Hepatocyte (in vitro differentiated cells): ENCODE data around the gene MICB. TPM values are rescaled to one million over a fixed set of nuclear protein-coding genes. Genes with fewer than 3 reads are reported as not detected.
"Not testable (repeated sequence)": the region's sequence is repeated elsewhere in the genome, so short reads cannot be mapped to it uniquely, and the experiment has no call there.

ENCODE experiments used
- DNase-seq: peaks from one replicate; pipeline ENCODE4 v3.0.0-alpha.2; 2016; ENCODE audit warnings: low spot score
- H2AFZ ChIP-seq: fragments of 200-600 bp; sonication (generic); 2 replicates; pipeline ENCODE4 v1.6.0; 2016; ENCODE audit warnings: antibody characterized with exemption, mild to moderate bottlenecking
- H3K27ac ChIP-seq: fragments of 200-600 bp; sonication (generic); 2 replicates; pipeline ENCODE4 v1.5.1; 2016; ENCODE audit warnings: mild to moderate bottlenecking
- H3K27me3 ChIP-seq: fragments of 200-600 bp; sonication (generic); 2 replicates; pipeline ENCODE4 v1.6.1; 2016
- H3K36me3 ChIP-seq: fragments of 200-600 bp; sonication (generic); replicated peaks from 2 replicates; pipeline ENCODE4 v1.5.1; 2016; ENCODE audit warnings: low read depth; ENCODE audit not compliant: insufficient read depth
- H3K4me1 ChIP-seq: fragments of 200-600 bp; sonication (generic); 2 replicates; pipeline ENCODE4 v1.5.1; 2016; ENCODE audit warnings: mild to moderate bottlenecking, moderate library complexity; ENCODE audit not compliant: insufficient read depth
- H3K4me2 ChIP-seq: fragments of 200-600 bp; sonication (generic); 2 replicates; pipeline ENCODE4 v1.6.0; 2016
- H3K4me3 ChIP-seq: fragments of 200-600 bp; sonication (generic); 2 replicates; pipeline ENCODE4 v1.5.1; 2016; ENCODE audit warnings: mild to moderate bottlenecking
- H3K79me2 ChIP-seq: fragments of 200-600 bp; sonication (generic); 2 replicates; pipeline ENCODE4 v1.6.0; 2017; ENCODE audit warnings: mild to moderate bottlenecking
- H3K9me2 ChIP-seq: fragments of 200-600 bp; sonication (generic); replicated peaks from 2 replicates; pipeline ENCODE4 v1.6.0; 2017; ENCODE audit warnings: mild to moderate bottlenecking; ENCODE audit not compliant: insufficient read depth
- H3K9me3 ChIP-seq: fragments of 200-600 bp; sonication (generic); 2 replicates; pipeline ENCODE4 v1.5.1; 2016; ENCODE audit warnings: low read depth, mild to moderate bottlenecking
- H4K20me1 ChIP-seq: fragments of 200-600 bp; sonication (generic); 2 replicates; pipeline ENCODE4 v1.6.0; 2016; ENCODE audit warnings: mild to moderate bottlenecking; ENCODE audit not compliant: insufficient read depth, poor library complexity, severe bottlenecking
- EZH2 ChIP-seq: fragments of 200-600 bp; sonication (generic); IDR thresholded peaks from 2 replicates; pipeline ENCODE4 v1.6.1; 2016; ENCODE audit warnings: antibody characterized with exemption, mild to moderate bottlenecking, borderline replicate concordance
- EZH2phosphoT487 ChIP-seq: fragments of 200-600 bp; sonication (generic); IDR thresholded peaks from one replicate; pipeline ENCODE4 v1.6.1; 2018; ENCODE audit warnings: antibody characterized with exemption, mild to moderate bottlenecking, low read depth, moderate library complexity; ENCODE audit not compliant: unreplicated experiment, severe bottlenecking
- WGBS: methylation state at CpG from one replicate; pipeline ENCODE4 v1.1.6; 2016; ENCODE audit warnings: low lambda C conversion rate; ENCODE audit errors: missing lambda C conversion rate; 5-methylcytosine and 5-hydroxymethylcytosine counted together
- polyA plus RNA-seq: library from polyadenylated mRNA; unstranded; fragments of >200 nt; fragmentation: Nextera tagmentation; extraction: Ambion mirVana; gene quantifications from 2 replicates; pipeline ENCODE4 v1.2.1, GENCODE V29; 2016
- total RNA-seq: library from RNA; depleted of rRNA; stranded (reverse); fragments of >200 nt; gene quantifications from 2 replicates; pipeline ENCODE4 v1.2.3, GENCODE V29; 2014
- TF ChIP-seq, protein P1 (sequence below): fragments of 200-600 bp; sonication (generic); IDR thresholded peaks from 2 replicates; pipeline ENCODE4 v1.5.1; 2016; ENCODE audit warnings: antibody characterized with exemption, mild to moderate bottlenecking; ENCODE audit not compliant: poor library complexity

MICB gene
- total and polyA plus RNA-seq, 2 experiments from 2014 or later = 0.11 to 0.67 TPM

DNA sequence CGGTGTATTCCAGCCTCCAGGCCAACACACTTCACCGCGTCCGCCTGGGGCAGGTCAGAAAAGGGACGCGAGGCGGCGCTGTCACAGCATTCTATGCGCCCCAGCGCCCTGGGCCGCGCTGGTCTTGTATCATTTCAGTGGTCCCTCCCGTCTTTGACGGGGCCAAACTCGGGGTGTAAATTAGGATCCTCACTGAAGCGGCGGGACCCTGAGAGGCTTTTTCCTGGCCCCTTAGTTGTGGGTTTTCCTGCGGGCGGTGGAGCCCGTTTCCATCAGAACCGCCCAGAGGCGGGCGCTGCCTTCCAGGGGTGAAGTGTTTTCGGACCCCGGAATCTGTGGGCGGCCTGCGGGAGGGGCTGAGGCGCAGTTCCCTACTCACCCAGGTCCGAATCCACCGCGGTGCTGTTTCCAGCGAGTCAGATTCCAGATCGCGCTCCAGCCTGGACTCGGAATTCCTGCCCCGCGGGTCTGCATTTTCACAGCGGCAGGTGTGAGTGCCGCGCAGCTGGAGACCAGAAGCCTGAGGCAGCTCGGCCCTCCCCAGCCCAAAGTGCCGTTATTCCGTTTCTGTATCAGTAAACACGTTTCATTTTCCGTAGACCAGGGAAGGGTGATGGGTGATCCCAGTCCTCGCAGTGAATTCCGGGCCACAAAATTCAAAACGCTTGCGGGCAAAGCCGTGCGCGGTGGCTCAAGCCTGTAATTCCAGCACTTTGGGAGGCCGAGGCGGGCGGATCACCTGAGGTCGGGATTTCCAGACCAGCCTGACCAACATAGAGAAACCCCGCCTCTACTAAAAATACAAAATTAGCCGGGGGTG, 3.9 kb upstream of the MICB start:
- H3K4me1 ChIP-seq = no peaks in the 10 kb centered on the region
- no peaks in the 10 kb centered on the region for H3K9me3 ChIP-seq
- H2AFZ ChIP-seq = peak overlapping the region; percentile 28
- no peaks in the 10 kb centered on the region for H4K20me1 ChIP-seq
- H3K4me2 ChIP-seq = peak overlapping the region; percentile 96
- peak overlapping the region; percentile 42 for H3K4me3 ChIP-seq
- peak; percentile 86 for DNase-seq
- no peak overlapping the region for H3K27ac ChIP-seq
- no peaks in the 10 kb centered on the region for H3K79me2 ChIP-seq
- no peaks in the 10 kb centered on the region for H3K9me2 ChIP-seq
- under 1% methylated on average over 58 of the region's 58 CpGs for WGBS
- TF ChIP-seq, protein P1, sequence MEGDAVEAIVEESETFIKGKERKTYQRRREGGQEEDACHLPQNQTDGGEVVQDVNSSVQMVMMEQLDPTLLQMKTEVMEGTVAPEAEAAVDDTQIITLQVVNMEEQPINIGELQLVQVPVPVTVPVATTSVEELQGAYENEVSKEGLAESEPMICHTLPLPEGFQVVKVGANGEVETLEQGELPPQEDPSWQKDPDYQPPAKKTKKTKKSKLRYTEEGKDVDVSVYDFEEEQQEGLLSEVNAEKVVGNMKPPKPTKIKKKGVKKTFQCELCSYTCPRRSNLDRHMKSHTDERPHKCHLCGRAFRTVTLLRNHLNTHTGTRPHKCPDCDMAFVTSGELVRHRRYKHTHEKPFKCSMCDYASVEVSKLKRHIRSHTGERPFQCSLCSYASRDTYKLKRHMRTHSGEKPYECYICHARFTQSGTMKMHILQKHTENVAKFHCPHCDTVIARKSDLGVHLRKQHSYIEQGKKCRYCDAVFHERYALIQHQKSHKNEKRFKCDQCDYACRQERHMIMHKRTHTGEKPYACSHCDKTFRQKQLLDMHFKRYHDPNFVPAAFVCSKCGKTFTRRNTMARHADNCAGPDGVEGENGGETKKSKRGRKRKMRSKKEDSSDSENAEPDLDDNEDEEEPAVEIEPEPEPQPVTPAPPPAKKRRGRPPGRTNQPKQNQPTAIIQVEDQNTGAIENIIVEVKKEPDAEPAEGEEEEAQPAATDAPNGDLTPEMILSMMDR = peak; percentile 82
- TF ChIP-seq EZH2phosphoT487 (no peak), EZH2 (peak; percentile 93)
- no peaks in the 10 kb centered on the region for H3K36me3 ChIP-seq
- H3K27me3 ChIP-seq = peaks cover 42% of the 10 kb centered on the region

- Histone ChIP-seq H3K4me3 (no peak overlapping the region), H2AFZ (no peak overlapping the region), H3K36me3 (no peaks in the 10 kb centered on the region), H3K4me2 (no peak overlapping the region), H3K27ac (no peak overlapping the region), H3K9me2 (no peaks in the 10 kb centered on the region), H3K9me3 (no peaks in the 10 kb centered on the region), H3K4me1 (no peaks in the 10 kb centered on the region), H3K79me2 (no peaks in the 10 kb centered on the region), H3K27me3 (peaks cover 46% of the 10 kb centered on the region), H4K20me1 (no peaks in the 10 kb centered on the region)
- DNase-seq = no peak
- 76% methylated on average over 2 of the region's 2 CpGs for WGBS
- TF ChIP-seq EZH2phosphoT487 = no peak
- TF ChIP-seq, protein P1 = no peak
- TF ChIP-seq EZH2 = no peak
Measured at GRCh38 chr6:31495580-31495979, 2.4 kb upstream of the MICB start.

DNA sequence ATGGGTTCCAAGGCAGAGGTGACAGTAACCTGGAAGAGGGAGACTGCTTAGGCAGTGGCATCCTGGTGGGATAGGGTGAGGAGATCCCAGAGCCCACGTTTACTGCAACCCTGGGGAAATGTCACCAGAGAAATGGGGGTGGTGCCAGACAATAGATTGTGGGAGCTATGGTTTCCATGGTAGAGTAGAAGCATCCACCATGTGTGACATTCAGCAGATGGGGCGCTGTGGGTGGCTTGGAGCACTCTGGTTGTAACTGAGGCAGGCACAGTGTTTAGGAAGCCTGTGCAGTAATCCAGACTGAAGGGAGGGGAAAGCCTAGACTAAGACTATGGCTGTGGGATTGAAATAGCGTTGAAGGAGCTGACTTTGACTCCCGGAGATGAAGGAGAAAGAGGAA, 1.1 kb upstream of the MICB start:
- not testable (repeated sequence) for H4K20me1 ChIP-seq, H3K79me2 ChIP-seq, H3K27ac ChIP-seq, H3K4me1 ChIP-seq, DNase-seq, H3K36me3 ChIP-seq, H3K9me2 ChIP-seq, H3K4me3 ChIP-seq, H3K4me2 ChIP-seq, H2AFZ ChIP-seq, H3K9me3 ChIP-seq
- H3K27me3 ChIP-seq = peaks cover 56% of the 10 kb centered on the region
- 68% methylated on average over 2 of the region's 4 CpGs for WGBS

DNA sequence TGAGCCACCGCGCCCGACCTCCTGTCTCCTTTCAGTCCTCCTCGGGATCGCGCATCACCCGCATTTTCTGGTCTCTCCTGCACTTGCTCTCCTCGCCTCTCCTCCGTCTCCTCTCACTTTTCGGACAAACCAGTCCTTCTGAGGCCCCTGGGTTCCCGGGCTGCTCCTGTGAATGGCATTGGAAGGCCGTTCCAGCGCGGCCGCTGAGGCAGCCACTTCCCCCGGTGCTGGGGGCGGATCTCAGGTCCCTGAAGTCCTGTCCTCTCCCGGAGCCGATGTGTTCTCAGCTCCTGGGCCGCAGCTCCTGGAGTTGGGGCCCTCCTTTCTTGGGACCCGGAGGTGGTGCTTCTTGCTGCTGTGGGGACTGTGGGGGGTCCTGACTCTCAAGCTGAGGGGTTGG, 803 bp downstream of the MICB start:
- Histone ChIP-seq H4K20me1 (no peaks in the 10 kb centered on the region), H3K9me3 (no peaks in the 10 kb centered on the region), H3K4me1 (no peaks in the 10 kb centered on the region), H3K4me2 (peak overlapping the region; percentile 54), H3K36me3 (no peaks in the 10 kb centered on the region), H3K9me2 (no peaks in the 10 kb centered on the region), H3K27ac (no peak overlapping the region), H3K27me3 (peaks cover 54% of the 10 kb centered on the region), H2AFZ (peak overlapping the region; percentile 12), H3K4me3 (no peak overlapping the region), H3K79me2 (no peaks in the 10 kb centered on the region)
- peak; percentile 31 for DNase-seq
- 3% methylated on average over 21 of the region's 21 CpGs for WGBS
- peak; percentile 55 for TF ChIP-seq EZH2
- no peak for TF ChIP-seq EZH2phosphoT487
- TF ChIP-seq, protein P1 = no peak

DNA sequence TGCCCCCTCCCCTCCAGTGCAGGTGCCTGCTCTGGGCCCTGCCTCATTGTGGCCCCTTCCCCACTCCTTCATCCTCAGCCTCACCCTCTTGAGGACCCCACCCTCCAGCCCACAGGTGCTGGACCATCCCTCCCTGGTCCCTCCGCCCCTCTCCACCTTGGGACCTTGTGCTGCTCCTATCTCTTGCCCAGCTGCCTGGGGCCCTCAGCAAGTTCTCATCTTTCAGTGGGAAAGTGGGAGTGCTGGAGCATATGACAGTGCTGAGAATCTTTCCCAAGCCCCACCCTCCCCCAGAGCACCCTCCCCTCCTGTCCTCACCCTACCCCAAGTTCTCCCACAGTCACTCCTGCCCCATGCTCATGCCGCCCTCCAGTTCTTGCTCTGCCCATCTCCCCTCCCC, 1.7 kb downstream of the MICB start:
- peaks cover 49% of the 10 kb centered on the region for H3K27me3 ChIP-seq
- H3K4me3 ChIP-seq, H2AFZ ChIP-seq, H3K9me2 ChIP-seq, H3K79me2 ChIP-seq, DNase-seq, H3K9me3 ChIP-seq, H3K4me2 ChIP-seq, H3K27ac ChIP-seq, H4K20me1 ChIP-seq, H3K4me1 ChIP-seq, H3K36me3 ChIP-seq: not testable (repeated sequence)
- 89% methylated on average over 2 of the region's 2 CpGs for WGBS
